ENCODE measurements around the gene NUDT1.

DNA sequence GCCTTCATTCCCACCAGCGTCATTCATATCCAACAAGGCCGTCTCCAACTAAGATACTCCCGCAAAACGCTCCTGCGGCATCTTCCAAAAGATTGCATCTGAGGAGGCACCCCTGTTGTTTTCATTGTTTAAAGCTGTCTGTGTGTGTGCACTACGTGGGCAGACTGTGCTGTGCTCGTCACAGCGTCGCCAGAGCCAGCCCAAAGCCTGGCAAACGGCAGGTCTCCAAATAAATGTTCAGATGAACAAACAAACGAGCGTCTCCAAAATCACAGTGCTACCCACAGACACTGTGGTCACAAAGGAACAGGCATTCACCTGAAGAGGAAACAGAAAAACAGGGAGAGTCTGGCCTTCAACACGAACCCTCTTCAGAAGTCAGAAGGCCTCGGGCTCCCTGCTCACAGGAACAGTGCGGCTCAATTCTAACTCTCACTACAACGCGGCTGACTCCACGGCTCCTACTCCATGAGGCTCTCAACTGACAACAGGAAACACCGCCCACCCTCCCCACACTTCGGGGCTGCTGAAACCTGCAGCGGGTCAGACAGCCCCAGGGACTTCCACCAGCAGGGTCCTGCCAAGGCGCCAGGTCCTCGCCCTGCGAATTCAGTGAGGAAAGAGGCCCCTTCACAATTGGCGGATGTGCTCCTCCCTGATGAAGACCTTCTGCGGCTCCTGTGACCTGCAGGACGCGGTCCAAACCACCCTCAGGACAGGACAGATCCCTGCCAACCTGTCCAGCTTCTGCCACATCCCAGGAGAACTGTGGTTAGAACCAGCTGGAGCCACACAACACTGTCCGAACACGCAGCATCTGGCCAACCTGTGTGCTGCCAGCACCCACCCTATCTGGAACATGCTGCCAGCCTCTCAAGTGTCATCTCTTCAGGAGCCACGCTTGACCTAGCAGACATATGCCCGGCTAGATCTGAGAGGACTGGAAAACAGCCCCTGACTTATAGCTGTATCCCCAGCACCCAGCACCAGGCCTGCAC, 45.3 kb upstream of the NUDT1 start:
- TF ChIP-seq, protein P1, sequence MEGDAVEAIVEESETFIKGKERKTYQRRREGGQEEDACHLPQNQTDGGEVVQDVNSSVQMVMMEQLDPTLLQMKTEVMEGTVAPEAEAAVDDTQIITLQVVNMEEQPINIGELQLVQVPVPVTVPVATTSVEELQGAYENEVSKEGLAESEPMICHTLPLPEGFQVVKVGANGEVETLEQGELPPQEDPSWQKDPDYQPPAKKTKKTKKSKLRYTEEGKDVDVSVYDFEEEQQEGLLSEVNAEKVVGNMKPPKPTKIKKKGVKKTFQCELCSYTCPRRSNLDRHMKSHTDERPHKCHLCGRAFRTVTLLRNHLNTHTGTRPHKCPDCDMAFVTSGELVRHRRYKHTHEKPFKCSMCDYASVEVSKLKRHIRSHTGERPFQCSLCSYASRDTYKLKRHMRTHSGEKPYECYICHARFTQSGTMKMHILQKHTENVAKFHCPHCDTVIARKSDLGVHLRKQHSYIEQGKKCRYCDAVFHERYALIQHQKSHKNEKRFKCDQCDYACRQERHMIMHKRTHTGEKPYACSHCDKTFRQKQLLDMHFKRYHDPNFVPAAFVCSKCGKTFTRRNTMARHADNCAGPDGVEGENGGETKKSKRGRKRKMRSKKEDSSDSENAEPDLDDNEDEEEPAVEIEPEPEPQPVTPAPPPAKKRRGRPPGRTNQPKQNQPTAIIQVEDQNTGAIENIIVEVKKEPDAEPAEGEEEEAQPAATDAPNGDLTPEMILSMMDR (IDR thresholded peaks at IDR 0.05): no peak
- TF ChIP-seq POLR2A (IDR thresholded peaks at IDR 0.05): no peak

Measured in transverse colon (tissue), 3 donors.